ENCODE results near the gene MB. TPM values are rescaled to one million over a fixed set of nuclear protein-coding genes. Genes with fewer than 3 reads are reported as not detected.
"Not testable (repeated sequence)": the region's sequence is repeated elsewhere in the genome, so short reads cannot be mapped to it uniquely, and the experiment has no call there.

The MB gene
- polyA plus RNA-seq (2011; rRNA removed) (9.5 and 12.1 TPM in 2 replicates), polyA plus RNA-seq (2017; fragmentation: RNase III; extraction: RNeasy Plus Mini Kit Qiagen cat#74134 plus additional on column Dnase treatment) (6.9 to 9.2 TPM (median 8.5 TPM) in 3 replicates), polyA minus RNA-seq (2011; rRNA and poly(A)+ RNA removed) (2.7 and 4.3 TPM in 2 replicates)
- polyA plus RNA-seq (2012; cell fraction: cytosol; rRNA removed) = 12.3 and 14.1 TPM in 2 replicates
- polyA plus RNA-seq (2012; cell fraction: nucleus; rRNA removed) = 7.0 and 10.8 TPM in 2 replicates

DNA sequence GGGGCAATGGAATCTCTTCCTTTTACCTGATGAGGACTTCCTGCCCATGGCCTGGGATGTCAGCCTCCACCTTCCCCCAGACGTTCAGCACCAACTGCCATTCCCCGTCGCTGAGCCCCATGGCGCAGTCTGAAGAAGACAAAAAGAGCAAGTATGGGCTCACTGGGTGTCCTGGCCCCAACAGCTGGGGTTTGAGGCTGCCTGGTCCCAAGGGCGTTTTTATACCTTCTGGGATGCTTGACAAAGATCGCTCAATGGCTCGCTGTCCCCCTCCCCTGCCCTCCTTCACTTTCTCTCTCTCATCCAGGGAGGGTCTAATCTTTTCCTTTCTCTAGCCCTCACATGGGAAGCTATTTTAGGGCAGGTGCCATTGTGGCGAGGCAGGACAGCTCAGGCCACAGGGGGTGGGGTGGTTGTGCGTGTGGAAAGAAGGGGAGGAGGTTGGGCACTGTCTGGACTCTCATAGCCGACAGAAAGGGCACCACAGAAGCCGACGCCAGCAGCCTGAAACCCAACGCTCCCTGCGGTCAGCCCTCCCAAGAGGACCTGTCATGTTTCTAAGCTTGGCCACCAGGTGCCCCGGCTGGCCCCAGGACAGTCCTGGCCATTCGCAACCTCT lies at the start of gene MB:
MB (minus strand) TSS at position 193 of the 619 bp plus-strand sequence; CDS start at position 121, 72 bp downstream.
- ChIA-PET CTCF (interaction anchor here (1.1 to 2.9 kb wide), 5 partner anchors 9 to 449 kb away, joined by 3 to 12 read pairs (median 4); no protein-coding TSS in a partner anchor), POLR2A (no interaction called here)
- Histone ChIP-seq H3K4me1 (peaks cover 19% of the 10 kb centered on the region), H3K9me3 (no peaks in the 10 kb centered on the region), H3K27ac (peak within 1 kb of the TSS in 1 of 2 experiments; percentile 18; a peak in 1 of 6 replicates), H3K4me3 (no peak within 1 kb of the TSS), H3K4me2 (no peak within 1 kb of the TSS)
- TF ChIP-seq HEYL (CRISPR knock-in tag; IDR thresholded peaks at IDR 0.05) (no peak), ZSCAN20 (CRISPR knock-in tag; IDR thresholded peaks at IDR 0.05) (no peak), KDM1A (IDR thresholded peaks at IDR 0.05; ENCODE audit: low read depth) (no peak), USF2 (IDR thresholded peaks at IDR 0.05) (no peak), HDAC2 (IDR thresholded peaks at IDR 0.05) (no peak), SREBF2 (IDR thresholded peaks at IDR 0.05) (no peak), ZNF302 (CRISPR knock-in tag; IDR thresholded peaks at IDR 0.05) (no peak), RNF2 (IDR thresholded peaks at IDR 0.05; ENCODE audit: borderline replicate concordance, low read depth) (no peak), HOXA7 (CRISPR knock-in tag; IDR thresholded peaks at IDR 0.05) (no peak), MAFK (IDR thresholded peaks at IDR 0.05; ENCODE audit: partially characterized antibody) (no peak)
- TF ChIP-seq, protein P1, sequence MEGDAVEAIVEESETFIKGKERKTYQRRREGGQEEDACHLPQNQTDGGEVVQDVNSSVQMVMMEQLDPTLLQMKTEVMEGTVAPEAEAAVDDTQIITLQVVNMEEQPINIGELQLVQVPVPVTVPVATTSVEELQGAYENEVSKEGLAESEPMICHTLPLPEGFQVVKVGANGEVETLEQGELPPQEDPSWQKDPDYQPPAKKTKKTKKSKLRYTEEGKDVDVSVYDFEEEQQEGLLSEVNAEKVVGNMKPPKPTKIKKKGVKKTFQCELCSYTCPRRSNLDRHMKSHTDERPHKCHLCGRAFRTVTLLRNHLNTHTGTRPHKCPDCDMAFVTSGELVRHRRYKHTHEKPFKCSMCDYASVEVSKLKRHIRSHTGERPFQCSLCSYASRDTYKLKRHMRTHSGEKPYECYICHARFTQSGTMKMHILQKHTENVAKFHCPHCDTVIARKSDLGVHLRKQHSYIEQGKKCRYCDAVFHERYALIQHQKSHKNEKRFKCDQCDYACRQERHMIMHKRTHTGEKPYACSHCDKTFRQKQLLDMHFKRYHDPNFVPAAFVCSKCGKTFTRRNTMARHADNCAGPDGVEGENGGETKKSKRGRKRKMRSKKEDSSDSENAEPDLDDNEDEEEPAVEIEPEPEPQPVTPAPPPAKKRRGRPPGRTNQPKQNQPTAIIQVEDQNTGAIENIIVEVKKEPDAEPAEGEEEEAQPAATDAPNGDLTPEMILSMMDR (IDR thresholded peaks at IDR 0.05) = no peak
- TF ChIP-seq, protein P2, sequence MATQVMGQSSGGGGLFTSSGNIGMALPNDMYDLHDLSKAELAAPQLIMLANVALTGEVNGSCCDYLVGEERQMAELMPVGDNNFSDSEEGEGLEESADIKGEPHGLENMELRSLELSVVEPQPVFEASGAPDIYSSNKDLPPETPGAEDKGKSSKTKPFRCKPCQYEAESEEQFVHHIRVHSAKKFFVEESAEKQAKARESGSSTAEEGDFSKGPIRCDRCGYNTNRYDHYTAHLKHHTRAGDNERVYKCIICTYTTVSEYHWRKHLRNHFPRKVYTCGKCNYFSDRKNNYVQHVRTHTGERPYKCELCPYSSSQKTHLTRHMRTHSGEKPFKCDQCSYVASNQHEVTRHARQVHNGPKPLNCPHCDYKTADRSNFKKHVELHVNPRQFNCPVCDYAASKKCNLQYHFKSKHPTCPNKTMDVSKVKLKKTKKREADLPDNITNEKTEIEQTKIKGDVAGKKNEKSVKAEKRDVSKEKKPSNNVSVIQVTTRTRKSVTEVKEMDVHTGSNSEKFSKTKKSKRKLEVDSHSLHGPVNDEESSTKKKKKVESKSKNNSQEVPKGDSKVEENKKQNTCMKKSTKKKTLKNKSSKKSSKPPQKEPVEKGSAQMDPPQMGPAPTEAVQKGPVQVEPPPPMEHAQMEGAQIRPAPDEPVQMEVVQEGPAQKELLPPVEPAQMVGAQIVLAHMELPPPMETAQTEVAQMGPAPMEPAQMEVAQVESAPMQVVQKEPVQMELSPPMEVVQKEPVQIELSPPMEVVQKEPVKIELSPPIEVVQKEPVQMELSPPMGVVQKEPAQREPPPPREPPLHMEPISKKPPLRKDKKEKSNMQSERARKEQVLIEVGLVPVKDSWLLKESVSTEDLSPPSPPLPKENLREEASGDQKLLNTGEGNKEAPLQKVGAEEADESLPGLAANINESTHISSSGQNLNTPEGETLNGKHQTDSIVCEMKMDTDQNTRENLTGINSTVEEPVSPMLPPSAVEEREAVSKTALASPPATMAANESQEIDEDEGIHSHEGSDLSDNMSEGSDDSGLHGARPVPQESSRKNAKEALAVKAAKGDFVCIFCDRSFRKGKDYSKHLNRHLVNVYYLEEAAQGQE (IDR thresholded peaks at IDR 0.05) = no peak
- DNase-seq (ENCODE audit: low read depth in 1 of 2, low spot score in 1 of 2) = no peak
- no peak for FAIRE-seq
- no peak for ATAC-seq
- 83% methylated on average over 11 of the region's 16 CpGs for WGBS (ENCODE audit: missing lambda C conversion rate)

- ATAC-seq; H3K4me3 ChIP-seq; H3K27ac ChIP-seq; FAIRE-seq; H3K4me2 ChIP-seq; POLR2A ChIA-PET; H3K4me1 ChIP-seq; DNase-seq (ENCODE audit: low read depth in 1 of 2, low spot score in 1 of 2); H3K9me3 ChIP-seq: not testable (repeated sequence)
- CTCF ChIA-PET = interaction anchor here (0.6 kb wide), 2 partner anchors 18 to 256 kb away, joined by 3 read pairs; no protein-coding TSS in a partner anchor
- 74% methylated on average over 1 of the region's 1 CpG for WGBS (ENCODE audit: missing lambda C conversion rate)
Observed at GRCh38 chr22:35666699-35667098, 49.6 kb upstream of the MB start.

DNA sequence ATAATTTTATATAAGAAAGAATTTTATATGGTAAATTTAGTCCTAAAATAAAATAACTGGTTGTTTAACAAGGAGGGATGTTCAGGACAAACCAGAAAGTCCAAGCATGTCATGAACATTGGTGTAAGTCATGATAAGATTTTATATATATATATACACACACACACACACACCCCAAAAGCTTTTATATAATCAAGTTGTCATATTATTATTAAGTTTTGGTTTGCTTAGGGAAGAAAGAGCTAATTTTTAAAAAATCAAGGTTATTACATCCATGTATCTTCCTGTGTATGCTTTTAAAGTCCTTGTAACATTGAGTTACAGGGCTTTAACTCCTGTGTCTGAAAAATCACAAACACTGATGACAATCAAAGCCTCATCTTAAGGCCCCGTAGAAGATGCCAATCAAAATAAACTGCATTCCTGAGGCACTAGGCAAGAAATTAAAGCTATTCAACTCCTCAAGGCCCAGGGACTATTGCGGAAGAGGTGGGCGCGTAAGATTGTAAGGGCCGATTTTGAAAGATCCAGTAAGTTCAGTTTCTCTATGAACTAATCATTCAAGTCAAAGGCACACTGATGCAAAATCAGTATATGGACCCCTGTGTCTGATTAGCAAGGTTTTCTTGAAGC lies 47.9 kb upstream of the MB start:
- 81% methylated on average over 5 of the region's 5 CpGs for WGBS (ENCODE audit: missing lambda C conversion rate)
- Histone ChIP-seq H3K4me2 (no peak overlapping the region), H3K27ac (no peak overlapping the region), H3K4me3 (no peak overlapping the region), H3K9me3 (peaks cover 5% of the 10 kb centered on the region; the same call in 2 of the 3 replicates), H3K4me1 (no peaks in the 10 kb centered on the region)
- FAIRE-seq = no peak
- no peak for DNase-seq (ENCODE audit: low read depth in 1 of 2, low spot score in 1 of 2)
- ChIA-PET POLR2A (no interaction called here), CTCF (no interaction called here)
- no peak for TF ChIP-seq USF2 (IDR thresholded peaks at IDR 0.05)
- TF ChIP-seq ZFP36 (IDR thresholded peaks at IDR 0.05; ENCODE audit: borderline replicate concordance, partially characterized antibody) = peak; percentile 47
- ATAC-seq = no peak
